ENCODE data around the gene RCN1.

DNA sequence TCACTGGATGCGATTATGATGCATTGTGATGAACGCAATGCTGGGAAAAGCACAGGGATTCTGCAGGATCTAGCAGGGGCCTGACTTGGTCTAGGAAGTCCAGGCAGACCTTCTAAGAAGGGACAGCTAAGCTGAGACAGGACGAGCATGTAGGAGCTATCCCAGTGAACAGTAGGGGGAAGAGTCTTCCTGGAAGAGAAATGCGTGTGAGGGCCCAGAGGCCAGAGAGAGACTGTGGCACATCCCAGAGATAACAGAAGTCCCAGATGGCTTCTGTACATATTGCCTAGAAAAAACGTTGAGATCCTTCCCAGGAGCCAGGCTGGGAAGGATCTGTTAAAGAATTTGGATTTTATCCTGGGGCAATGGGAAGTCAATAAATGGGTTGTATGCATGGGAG is 24.6 kb downstream of the RCN1 start:
- no peak for TF ChIP-seq EZH2 (IDR thresholded peaks at IDR 0.05; ENCODE audit: borderline replicate concordance, low read depth, low read length, severe bottlenecking)
- TF ChIP-seq CTCF (IDR thresholded peaks at IDR 0.05; ENCODE audit: borderline replicate concordance, extremely low read depth, low read length, poor library complexity, severe bottlenecking) = no peak

All from DND-41 (cell line).